Suprapubic skin (tissue), 4 donors: ENCODE results near the gene CCR9. TPM values are rescaled to one million over a fixed set of nuclear protein-coding genes. Genes with fewer than 3 reads are reported as not detected.

Experiments used
- DNase-seq, 2 donors: peaks; one replicate each; pipeline ENCODE4 v3.0.0-alpha.2; 2019; ENCODE audit warnings: low spot score in 2 of 2
- H3K27ac ChIP-seq: fragments of 200-600 bp; sonication (generic); one replicate; pipeline ENCODE4 v1.5.1; 2019
- H3K27me3 ChIP-seq: fragments of 200-600 bp; sonication (generic); one replicate; pipeline ENCODE4 v1.5.1; 2019
- H3K36me3 ChIP-seq: fragments of 200-600 bp; sonication (generic); one replicate; pipeline ENCODE4 v1.5.1; 2019
- H3K4me1 ChIP-seq: fragments of 200-600 bp; sonication (generic); one replicate; pipeline ENCODE4 v1.5.1; 2019
- H3K4me3 ChIP-seq: fragments of 200-600 bp; sonication (generic); one replicate; pipeline ENCODE4 v1.5.1; 2019; ENCODE audit warnings: mild to moderate bottlenecking
- H3K9me3 ChIP-seq: fragments of 200-600 bp; sonication (generic); one replicate; pipeline ENCODE4 v1.5.1; 2019
- EP300 ChIP-seq: sonication (generic); formaldehyde crosslinking; IDR thresholded peaks from one replicate; pipeline ENCODE4 v1.6.1; 2017; ENCODE audit warnings: antibody characterized with exemption
- POLR2A ChIP-seq, 2 donors: fragments of 450-650 bp; IDR thresholded peaks; one replicate each; pipeline ENCODE4 v1.6.1; 2017; ENCODE audit warnings: antibody characterized with exemption in 2 of 2, mild to moderate bottlenecking in 2 of 2, moderate library complexity in 2 of 2
- POLR2AphosphoS5 ChIP-seq, 3 donors: sonication (generic); formaldehyde crosslinking; IDR thresholded peaks; one replicate each; pipeline ENCODE4 v1.6.1; 2017; ENCODE audit warnings: antibody characterized with exemption in 3 of 3
- WGBS: methylation state at CpG from one replicate; pipeline ENCODE4 v1.1.5; 2018; 5-methylcytosine and 5-hydroxymethylcytosine counted together
- total RNA-seq, 4 donors: library from RNA; depleted of rRNA; stranded (reverse); fragments of >200 nt; gene quantifications; one replicate each; pipeline ENCODE4 v1.1.0, GENCODE V29; 2016
- TF ChIP-seq, protein P1 (sequence below), 2 donors: fragments of 200-600 bp in 1 of 2; fragments of 450-650 bp in 1 of 2; sonication (generic) in 1 of 2; IDR thresholded peaks; one replicate each; pipeline ENCODE4 v1.5.1; 2016 to 2019; ENCODE audit warnings: antibody characterized with exemption in 2 of 2, mild to moderate bottlenecking in 1 of 2, moderate library complexity in 1 of 2

CCR9 gene
- total RNA-seq, 4 donors from 2014 or later: not detected

DNA sequence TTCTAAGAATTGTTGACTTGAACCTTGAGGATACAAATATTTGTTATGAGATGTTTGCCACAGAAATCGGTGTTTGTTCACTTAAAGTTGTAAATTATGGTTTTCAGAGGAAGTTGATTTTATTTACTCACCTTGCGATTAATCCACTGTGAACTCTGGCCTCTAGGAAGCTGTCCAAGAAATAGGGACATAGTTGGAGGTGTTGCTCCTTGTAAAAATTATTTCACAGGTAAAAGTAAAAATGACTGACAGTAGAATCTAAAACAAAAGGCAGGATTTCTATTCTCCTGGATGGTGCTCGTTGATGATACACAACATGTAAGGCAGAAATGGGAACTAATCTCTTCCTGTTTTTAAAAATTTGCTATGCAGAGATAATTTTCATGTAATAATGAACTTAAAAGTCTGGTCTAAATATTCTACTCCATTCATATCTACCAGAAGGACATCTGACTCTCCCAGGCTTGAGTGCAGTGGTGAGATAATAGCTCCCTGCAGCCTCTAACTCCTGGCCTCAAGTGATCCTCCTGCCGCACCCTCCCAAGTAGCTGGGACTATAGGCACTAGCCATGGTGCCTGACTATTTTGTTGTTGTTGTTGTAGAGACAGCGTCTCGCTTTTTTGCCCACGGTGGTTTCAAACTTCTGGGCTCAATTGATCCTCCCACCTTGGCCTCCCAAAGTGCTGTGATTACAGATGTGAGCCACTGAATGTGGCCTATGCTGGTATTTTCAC lies 27.4 kb upstream of the CCR9 start:
- DNase-seq: no peak
- no peaks in the 10 kb centered on the region for H3K36me3 ChIP-seq
- H3K9me3 ChIP-seq: no peaks in the 10 kb centered on the region
- H3K27me3 ChIP-seq: peaks cover 3% of the 10 kb centered on the region
- no peak overlapping the region for H3K4me3 ChIP-seq
- TF ChIP-seq, protein P1, sequence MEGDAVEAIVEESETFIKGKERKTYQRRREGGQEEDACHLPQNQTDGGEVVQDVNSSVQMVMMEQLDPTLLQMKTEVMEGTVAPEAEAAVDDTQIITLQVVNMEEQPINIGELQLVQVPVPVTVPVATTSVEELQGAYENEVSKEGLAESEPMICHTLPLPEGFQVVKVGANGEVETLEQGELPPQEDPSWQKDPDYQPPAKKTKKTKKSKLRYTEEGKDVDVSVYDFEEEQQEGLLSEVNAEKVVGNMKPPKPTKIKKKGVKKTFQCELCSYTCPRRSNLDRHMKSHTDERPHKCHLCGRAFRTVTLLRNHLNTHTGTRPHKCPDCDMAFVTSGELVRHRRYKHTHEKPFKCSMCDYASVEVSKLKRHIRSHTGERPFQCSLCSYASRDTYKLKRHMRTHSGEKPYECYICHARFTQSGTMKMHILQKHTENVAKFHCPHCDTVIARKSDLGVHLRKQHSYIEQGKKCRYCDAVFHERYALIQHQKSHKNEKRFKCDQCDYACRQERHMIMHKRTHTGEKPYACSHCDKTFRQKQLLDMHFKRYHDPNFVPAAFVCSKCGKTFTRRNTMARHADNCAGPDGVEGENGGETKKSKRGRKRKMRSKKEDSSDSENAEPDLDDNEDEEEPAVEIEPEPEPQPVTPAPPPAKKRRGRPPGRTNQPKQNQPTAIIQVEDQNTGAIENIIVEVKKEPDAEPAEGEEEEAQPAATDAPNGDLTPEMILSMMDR (IDR thresholded peaks at IDR 0.05): no peak
- TF ChIP-seq EP300: no peak
- no peak for TF ChIP-seq POLR2A (IDR thresholded peaks at IDR 0.05)
- no peak for TF ChIP-seq POLR2AphosphoS5 (IDR thresholded peaks at IDR 0.05)
- WGBS: 76% methylated on average over 7 of the region's 7 CpGs
- no peak overlapping the region for H3K27ac ChIP-seq
- no peaks in the 10 kb centered on the region for H3K4me1 ChIP-seq

DNA sequence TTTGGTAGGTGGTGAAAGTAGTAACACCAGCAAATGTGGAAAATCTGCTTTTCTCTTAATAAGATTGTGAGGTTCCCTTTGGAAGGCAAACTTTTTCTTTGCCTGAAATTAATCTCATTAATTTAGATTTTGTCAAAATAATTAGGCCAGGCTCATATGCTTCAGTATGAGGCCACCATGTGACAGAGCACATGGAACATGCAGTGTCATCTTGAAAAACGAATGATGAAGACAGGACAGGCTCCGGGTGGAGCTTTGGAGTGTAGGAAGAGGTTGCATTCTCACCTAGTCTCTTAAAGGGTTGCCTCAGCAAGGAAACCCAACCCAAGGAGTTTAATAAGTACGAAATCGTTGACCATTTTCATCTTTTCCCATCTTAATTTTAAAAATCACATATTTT lies 25.9 kb upstream of the CCR9 start:
- H3K36me3 ChIP-seq: no peaks in the 10 kb centered on the region
- DNase-seq: no peak
- no peaks in the 10 kb centered on the region for H3K4me1 ChIP-seq
- 72% methylated on average over 4 of the region's 4 CpGs for WGBS
- no peaks in the 10 kb centered on the region for H3K9me3 ChIP-seq
- TF ChIP-seq EP300 (no peak), POLR2A (IDR thresholded peaks at IDR 0.05) (no peak), POLR2AphosphoS5 (IDR thresholded peaks at IDR 0.05) (no peak)
- TF ChIP-seq, protein P1 (IDR thresholded peaks at IDR 0.05): no peak
- peaks cover 3% of the 10 kb centered on the region for H3K27me3 ChIP-seq
- H3K27ac ChIP-seq: no peak overlapping the region
- no peak overlapping the region for H3K4me3 ChIP-seq

DNA sequence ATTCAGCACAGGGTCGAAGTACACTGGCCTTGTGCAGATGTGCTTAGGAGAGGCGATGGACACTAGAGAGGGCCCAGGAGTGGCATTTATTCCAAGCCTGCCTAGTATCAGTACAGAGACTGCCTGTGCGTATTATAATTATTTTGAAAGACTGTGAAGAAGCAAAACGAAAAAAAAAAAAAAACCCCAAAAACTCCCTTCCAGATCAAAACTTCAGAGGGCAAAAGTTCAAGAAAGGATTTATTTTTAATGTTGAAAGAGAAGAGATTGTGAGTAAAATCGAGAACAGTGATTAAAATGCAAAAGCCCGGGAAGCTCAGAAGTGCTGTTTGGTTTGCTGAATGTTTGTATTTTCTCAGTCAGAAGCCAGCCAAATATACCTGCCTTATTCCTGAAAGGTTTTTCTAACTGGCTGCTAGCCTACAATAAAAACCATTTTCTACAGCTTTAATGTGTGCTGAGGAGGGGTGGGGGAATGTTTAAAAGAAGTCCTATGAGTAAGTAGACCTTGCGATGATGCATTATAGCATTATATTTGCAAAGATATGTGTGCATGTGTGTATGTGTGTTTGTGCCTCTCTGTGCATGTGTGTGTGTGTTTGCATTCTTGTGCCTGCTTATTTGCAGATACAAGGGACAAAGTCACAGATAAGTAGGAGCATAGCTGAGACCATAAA lies 25.2 kb upstream of the CCR9 start:
- Histone ChIP-seq H3K27ac (no peak overlapping the region), H3K4me1 (no peaks in the 10 kb centered on the region), H3K27me3 (peaks cover 3% of the 10 kb centered on the region), H3K9me3 (no peaks in the 10 kb centered on the region), H3K36me3 (no peaks in the 10 kb centered on the region), H3K4me3 (no peak overlapping the region)
- WGBS: 50% methylated on average over 7 of the region's 7 CpGs
- TF ChIP-seq POLR2A (IDR thresholded peaks at IDR 0.05) (no peak), EP300 (no peak), POLR2AphosphoS5 (IDR thresholded peaks at IDR 0.05) (no peak)
- TF ChIP-seq, protein P1 (IDR thresholded peaks at IDR 0.05): no peak
- DNase-seq: no peak

DNA sequence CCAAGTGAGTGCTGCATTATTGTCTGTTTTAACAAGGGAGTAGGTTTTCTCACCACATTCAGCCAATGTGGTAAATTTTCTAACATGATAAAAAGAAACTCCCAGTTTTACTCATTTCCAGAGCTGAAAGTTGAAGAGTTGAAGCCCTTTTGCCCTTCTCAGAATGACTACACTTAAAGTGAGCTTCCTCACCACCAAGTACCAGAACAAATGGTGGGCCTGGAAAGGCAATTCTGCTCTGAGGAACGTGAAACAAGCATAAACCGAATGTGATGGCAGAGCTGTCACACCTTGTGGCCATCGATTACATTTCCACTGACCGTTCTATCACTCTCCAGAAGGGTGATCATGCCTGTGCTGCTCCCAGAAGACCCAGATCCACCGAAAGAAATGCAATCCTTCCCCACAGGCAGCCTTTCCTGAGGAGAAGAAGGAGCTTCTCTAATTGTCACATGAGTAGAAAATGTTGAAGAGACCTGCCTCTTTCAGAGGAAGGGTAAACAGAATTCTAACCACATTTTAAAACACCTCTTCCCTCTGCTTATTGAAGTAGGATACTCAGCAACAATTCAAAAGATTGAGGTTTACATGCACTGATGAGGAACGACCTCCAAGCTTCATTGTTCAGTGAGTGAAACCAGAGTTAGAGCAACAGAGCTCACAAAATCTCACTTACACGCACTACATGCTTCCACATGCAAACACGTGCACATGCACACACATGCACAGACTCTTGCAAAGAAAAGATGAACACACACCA lies 21.4 kb upstream of the CCR9 start:
- TF ChIP-seq POLR2A (IDR thresholded peaks at IDR 0.05): no peak
- TF ChIP-seq, protein P1 (IDR thresholded peaks at IDR 0.05): no peak
- TF ChIP-seq POLR2AphosphoS5 (IDR thresholded peaks at IDR 0.05): no peak
- TF ChIP-seq EP300: no peak
- Histone ChIP-seq H3K27ac (no peak overlapping the region), H3K27me3 (peaks cover 3% of the 10 kb centered on the region), H3K9me3 (no peaks in the 10 kb centered on the region), H3K4me3 (no peak overlapping the region), H3K36me3 (no peaks in the 10 kb centered on the region), H3K4me1 (no peaks in the 10 kb centered on the region)
- 66% methylated on average over 8 of the region's 8 CpGs for WGBS
- no peak for DNase-seq

DNA sequence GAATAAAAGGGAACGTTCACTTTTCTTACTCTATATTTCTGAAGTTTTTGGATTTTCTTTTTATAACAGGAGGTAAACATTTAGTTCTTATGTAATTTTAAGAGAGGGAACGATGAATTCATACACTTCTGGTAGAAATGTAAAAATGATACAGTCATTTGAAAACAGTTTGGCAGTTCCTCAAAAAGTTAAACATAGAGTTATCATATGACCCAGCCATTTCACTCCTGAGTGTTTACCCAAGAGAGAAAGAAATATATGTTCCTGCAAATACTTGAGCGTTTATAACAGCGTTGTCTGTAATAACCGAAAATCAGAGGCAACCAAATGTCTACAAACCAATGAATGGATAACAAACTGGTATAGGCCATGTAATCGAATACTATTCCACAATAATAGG lies 20.8 kb upstream of the CCR9 start:
- peaks cover 3% of the 10 kb centered on the region for H3K27me3 ChIP-seq
- no peak overlapping the region for H3K4me3 ChIP-seq
- no peaks in the 10 kb centered on the region for H3K9me3 ChIP-seq
- H3K36me3 ChIP-seq: no peaks in the 10 kb centered on the region
- no peak for DNase-seq
- 80% methylated on average over 6 of the region's 6 CpGs for WGBS
- no peak overlapping the region for H3K27ac ChIP-seq
- no peaks in the 10 kb centered on the region for H3K4me1 ChIP-seq
- TF ChIP-seq, protein P1 (IDR thresholded peaks at IDR 0.05): no peak
- no peak for TF ChIP-seq POLR2A (IDR thresholded peaks at IDR 0.05)
- TF ChIP-seq EP300: no peak
- no peak for TF ChIP-seq POLR2AphosphoS5 (IDR thresholded peaks at IDR 0.05)
